SW 1271 (cell line): Measurements from ENCODE around the gene CLOCK.

Experiments
- DNase-seq, 2 experiments: peaks; one replicate each; lab custom pipeline; 2025; lab: John Stamatoyannopoulos, UW

The CLOCK gene

DNA sequence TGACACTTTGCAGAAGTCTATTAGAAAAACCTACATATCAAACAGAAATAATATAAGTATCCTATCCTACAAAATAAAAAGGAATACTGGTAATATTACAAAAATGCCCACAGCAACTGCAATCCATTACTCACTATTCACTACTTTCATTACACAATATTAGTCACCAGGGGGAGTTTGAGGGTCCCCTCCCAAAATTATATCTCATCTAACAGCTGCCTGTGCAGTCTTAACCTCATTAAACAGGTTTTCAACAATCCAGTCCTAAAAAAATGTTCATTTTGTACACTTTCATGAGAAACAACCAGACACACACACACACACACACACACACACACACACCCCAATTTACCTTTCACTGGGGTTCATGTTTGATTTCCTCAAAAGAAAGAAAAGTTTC, 2.9 kb downstream of the CLOCK start:
- DNase-seq = no peak

DNA sequence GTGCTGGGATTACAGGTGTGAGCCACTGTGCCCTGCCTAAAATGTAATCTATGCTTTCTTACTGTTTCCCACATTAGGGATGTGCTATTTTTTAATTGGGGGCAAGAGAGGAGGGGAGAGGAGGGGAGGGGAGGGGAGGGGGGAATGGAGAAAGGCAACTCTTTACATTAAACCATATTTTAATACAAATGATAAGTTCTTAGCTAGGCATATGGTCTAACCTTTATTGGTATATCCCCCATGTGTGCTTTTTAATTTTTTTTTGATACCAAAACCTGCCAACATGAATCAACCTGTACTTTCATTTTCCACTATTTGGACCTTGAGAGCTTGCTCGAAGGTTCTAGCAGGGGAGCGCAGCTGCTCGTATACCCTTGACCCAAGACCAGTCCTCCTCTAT, 6.4 kb downstream of the CLOCK start:
- DNase-seq = no peak

DNA sequence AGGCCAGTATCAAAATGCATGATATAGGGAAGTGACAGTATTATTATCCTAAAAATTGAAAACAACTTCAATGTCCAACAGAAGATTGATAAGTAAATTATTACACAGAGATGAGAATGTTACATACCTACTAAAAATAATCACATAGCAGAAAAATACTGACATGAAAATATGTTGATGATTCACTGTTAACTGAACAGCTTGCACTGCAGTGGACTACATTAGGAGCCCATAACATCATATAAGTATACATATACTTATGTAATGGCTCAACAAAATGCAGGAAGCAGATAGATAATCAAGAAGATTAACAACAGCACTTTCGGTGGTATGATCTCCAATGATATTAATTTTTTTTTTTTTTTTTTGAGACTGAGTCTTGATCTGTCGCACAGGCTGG, 7.1 kb downstream of the CLOCK start:
- no peak for DNase-seq

DNA sequence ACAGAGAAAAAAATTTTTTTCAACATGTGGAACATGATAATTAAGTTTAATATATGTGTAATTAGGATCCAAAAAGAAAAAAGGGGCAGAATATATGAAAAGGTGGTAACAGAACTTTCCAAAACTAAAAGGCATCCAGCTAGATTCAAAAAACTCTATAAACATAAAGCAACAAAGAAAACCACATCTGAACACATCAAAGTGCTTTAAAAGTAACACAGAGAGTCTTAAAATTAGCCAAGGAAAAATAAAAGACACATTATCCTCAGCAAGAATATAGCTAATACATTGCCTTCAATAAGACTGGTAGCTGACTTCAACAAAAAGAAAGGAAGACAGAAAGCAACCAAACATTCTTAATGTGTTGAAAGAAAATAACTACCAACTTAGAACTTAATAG, 8.2 kb downstream of the CLOCK start:
- DNase-seq = no peak

DNA sequence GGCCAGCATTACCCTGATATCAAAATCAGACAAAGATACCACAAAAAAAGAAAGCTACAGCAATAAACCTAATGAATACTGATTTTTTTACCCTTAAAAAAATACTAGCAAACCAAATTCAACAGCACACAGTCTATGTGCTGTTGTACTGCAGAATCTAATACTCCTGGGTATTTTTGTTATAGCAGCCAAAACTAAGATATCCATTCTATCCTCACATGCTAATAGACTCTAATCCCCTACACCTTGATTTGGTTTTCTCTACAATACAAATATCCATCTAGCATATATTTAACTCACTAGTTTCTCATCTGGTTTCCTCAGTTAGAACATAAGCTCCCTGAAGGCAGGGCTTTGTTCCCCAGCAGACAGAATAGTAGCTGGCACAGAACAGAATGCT, 12.4 kb downstream of the CLOCK start:
- DNase-seq = no peak

DNA sequence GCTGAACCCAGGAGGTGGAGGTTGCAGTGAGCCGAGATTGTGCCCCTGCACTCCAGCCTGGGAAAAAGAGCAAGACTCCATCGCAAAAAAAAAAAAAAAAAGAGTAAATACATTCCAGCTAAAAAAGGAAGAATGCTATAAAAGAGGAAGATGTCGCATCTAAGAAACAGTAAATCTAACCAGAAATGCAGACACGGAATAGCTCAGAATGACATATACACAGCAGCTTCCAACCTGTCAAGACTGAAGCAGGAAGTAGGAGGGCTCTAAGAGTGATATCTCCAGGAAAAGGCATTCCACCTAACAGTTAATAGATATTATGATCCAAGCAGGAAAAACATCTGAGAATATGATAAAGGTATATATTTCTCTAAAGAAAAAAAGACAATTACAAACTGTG, 16.0 kb downstream of the CLOCK start:
- DNase-seq = no peak

DNA sequence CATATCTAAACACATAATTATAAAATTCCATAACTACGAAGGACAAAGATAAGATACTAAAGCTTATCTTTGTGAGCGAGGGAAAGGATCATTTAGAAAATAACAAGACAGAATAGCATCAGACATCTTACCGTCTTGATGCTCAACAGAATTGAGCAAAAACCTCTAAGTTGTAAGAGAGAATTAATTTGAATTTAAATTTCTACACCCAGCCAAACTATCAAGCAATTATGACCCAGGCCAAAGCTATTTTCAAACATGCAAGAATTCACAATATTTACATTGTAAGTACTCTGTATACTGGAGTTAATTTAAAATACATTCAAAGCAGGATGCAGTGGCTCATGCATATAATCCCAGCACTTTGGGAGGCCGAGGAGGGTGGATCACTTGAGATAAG, 16.5 kb downstream of the CLOCK start:
- no peak for DNase-seq

DNA sequence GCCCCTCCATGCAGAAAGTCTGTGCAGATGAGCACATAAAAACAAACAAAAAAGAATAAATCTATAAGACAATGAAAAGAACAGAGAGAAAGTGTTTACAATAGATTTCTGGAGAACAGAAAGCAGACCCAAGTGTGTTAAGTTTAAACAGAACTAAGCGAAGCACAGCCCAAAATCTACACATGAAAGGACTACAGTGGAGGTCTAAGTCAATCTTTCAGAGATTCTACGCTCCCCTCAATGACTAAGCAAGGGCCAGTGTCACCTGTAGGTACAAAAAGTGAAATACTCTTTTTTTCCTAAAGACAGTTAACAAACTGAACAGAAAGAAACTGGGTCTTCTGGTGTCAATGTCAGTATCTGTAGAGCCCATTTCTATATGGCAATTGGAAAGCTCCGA, 18.2 kb downstream of the CLOCK start:
- DNase-seq = no peak

DNA sequence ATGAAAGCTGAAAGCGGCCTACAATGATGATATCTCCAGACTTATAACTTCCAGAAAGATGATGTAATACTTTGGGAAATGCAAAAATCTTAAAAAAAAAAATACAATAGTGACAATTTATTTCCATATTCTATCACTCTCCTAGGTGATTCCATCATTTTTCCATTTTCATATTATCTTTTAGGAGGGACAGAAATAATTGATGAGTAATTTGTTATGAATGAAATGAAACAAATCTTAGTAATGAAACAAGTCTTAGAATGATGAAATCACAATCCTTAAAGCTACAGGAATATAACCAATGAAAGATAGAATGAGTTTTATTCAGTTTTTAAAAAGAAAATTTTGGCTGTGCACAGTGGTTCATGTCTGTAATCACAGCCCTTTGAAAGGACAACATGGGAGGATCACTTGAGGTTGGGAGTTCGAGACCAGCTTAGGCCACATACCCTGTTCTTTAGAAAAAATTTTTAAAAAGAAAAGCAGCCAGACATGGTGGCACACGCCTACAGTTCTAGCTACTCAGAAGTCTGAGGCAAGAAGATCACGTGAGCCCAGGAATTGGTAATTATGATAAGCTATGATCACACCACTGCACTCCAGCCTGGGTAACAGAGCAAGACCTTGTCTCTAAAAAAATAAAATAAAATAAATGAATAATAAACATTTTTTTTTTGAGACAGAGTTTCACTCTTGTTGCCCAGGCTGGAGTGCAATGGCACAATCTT, 21.7 kb downstream of the CLOCK start:
- no peak for DNase-seq

DNA sequence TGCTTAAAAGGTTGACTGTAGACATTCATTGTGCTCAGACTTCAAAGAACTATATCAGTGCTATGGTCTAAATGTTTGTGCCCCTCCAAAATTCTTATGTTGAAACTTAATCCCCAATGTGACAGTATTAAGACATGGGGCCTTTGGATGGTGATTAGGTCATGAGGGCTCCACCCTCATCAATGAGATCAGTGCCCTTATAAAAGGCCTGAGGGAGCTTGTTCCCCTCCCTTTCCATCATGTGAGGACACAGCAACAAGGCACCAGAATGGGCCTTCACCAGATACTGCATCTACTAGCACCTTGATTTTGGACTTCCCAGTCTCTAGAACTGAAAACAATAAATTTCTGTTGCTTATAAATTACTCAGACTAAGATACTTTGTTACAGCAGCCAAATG, 28.3 kb downstream of the CLOCK start:
- DNase-seq = no peak

DNA sequence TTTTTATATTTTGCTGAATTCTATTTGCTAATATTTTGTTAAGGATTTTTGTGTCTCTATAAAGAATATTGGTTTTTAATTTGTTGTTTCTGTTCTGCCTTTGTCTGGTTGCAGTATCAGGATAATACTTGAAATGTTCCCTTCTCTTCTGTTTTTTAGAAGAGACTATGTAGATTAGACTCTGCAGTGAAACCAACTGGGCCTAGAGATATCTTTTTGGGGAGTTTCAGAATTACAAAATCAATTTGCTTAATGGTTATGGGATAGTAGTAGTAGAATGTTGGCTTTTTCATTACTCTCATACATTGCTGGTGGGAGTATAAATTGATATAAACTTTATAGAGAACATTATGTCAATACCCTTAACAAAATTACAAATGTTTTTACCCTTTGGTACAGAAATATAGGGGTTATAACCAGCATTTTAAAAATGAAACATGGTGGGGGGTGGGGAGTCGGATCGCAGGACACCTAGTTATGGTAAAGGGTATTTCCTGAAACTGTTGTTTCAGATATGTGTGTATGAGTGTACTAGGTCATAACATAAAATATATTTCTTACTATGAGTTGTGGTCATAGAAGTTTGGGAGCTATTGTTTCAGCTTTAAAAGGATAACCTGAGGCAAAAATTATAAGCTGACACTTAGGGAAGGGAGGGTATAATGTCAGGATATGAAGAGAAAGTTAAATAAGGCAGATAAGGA, 29.0 kb downstream of the CLOCK start:
- DNase-seq = no peak

DNA sequence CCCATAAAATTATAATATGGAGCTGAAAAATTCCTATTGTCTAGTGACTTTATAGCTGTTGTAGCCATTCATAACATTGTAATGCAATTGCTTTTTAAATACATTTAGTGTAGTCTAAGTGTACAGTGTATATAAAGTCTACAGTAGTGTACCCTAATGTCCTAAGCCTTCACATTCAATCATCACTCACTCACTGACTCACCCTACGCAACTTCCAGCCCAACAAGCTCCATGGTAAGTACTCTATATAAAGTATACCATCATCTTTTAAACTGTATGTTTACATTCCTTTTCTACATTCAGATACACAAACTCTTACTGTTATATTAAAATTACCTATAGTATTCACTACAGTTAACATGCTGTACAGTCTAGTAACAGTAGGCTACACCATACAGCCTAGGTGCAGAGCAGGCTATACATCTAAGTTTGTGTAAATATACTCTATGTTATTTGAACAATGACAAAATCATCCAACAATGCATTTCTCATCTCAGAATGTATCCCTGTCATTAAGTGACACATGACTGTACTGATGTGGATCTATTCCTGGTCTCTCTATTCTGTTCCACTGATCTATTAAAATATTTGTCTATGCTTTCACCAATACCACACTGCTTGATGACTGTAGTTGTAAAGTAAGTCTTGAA, 33.7 kb downstream of the CLOCK start:
- DNase-seq = no peak

DNA sequence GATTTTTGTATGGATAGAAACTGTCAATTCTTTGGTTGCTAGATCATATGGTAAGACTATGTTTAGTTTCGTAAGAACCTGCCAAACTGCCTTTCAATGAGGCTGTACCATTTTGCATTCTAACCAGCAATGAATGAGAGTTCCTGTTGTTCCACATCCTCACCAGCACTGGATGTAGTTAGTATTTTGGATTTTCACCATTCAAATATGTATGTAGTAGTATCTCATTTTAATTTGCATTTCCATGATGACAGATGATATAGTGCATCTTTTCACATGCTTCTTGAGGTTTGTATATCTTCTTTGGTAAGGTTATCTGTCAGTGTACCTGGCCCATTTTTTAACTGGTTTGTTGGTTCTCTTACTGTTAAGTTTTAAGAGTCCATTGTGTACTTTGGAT, 34.6 kb downstream of the CLOCK start:
- no peak for DNase-seq

DNA sequence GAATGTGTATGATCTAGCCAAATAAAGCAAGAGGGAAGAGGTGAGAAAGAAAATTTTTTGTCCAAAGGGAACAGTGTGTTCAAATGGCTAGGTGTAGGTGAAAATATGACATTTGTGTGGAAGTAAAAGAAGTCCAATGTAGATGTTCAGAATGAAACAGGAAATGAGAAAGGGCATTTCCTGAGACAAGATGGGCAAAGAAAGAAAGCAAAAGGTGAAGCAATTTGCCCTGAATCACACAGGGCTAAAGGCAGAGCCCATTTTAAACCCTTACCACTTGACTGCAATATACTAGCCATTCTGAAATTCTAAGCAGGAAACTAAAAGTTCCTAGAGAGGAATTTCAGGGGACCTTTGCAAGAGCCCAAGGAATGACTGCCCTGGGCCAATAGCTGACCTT, 36.0 kb downstream of the CLOCK start:
- DNase-seq = no peak

DNA sequence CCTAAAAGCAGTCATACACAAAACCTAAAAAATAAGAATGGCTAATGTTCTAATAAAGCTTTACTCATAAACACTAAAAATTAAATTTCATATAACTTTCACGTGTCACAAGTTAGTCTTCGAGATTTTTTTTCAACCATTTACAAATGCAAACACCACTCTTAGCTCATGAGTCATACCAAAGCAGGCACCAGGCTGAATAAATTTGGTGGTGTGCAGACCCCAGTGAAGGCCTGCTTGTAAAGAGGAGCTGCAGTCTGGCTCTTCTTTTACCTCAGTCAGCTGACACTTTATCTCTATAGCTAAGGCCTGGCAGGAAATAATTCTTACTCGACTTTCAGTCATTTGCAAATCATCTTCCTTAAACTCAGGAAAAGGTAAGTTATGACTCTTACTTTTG, 37.4 kb downstream of the CLOCK start:
- no peak for DNase-seq

DNA sequence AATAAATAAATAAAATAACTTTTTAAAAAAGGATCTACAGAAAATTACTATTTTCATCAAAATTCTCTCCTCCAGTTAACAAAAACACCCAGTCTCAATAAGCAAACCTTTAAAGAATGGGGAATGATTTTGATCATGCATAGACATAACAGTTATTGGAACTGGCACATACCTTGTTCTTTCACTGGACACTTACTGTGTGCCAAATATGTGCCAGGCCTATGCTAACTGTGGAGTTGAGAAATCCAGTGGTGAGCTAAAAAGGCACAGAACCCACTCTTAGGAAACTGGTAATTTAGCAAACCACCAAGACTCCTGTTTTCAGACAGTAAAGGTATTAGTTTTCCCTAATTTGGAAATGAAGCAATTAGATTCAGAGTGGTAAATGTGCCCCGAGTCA, 39.1 kb downstream of the CLOCK start:
- DNase-seq = no peak

DNA sequence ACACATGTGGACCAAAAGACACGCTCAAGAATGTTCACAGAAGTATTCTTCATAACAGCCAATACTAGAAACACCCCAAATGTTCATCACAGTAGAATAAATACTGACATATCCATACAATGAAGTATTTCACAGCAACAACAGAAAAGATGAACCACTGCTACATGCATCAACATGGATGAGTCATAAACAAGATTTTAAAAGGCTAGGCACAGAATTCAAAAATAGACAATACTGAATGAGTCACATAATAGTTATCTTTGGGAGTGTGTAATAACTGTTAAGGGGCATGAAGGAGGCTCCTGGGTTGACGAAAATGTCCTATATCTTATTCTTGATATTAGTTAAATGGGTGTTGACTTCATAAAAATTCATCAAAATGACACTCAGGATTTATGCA, 43.5 kb downstream of the CLOCK start:
- no peak for DNase-seq

DNA sequence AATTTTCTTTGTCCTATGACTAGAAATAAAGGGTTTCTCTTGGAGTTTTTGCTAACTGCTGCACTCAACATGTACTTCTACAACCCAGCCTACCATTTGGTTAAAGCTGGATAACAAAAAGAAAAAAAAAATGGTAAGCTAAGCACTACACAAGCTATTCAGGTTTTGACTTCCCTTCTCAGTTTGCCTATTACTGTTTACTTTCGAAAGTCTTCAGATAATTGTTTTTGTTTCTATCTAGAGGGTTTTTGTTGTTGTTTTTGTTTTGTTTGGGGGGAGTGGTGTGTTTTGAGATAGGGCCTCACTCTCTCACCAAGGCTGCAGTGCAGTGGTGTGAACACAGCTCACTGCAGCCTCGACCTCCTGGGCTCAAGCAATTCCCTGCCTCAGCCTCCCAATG, 46.6 kb downstream of the CLOCK start:
- no peak for DNase-seq

DNA sequence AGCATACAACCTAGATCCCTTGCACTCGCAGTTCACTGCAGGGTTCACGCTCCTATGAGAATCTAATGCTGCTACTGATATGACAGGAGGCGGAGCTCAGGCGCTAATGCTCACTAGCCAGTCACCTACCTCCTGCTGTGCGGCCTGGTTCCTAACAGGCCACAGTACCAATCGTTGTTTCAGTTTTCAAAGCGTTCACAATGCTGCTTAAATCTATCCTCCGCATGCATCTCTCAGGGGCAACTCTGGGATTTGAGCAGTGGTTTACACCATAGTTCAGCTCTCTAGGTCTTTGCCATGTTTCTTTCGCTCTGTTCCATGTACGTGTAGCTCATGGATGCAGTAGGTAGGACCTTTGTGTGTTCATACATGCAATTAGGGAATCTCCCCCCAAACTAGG, 47.2 kb downstream of the CLOCK start:
- no peak for DNase-seq

DNA sequence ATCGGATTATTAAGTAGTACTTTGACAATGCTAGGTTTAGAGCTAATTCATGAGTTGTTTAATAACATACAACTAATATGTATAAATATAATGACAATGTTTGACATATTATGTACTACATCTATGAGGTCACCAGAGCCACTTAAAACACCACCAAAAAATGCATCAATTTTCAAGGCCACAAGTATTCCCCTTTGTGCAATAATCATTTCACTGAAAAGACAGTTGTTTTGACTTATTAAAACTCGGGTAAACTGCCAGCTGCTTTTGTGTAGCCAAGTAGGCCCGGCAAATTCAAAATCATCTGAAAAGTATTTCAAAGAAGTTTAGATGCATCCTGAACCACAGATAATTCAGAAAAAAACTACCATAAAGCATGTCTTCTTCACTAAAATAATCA, 48.7 kb downstream of the CLOCK start:
- no peak for DNase-seq

DNA sequence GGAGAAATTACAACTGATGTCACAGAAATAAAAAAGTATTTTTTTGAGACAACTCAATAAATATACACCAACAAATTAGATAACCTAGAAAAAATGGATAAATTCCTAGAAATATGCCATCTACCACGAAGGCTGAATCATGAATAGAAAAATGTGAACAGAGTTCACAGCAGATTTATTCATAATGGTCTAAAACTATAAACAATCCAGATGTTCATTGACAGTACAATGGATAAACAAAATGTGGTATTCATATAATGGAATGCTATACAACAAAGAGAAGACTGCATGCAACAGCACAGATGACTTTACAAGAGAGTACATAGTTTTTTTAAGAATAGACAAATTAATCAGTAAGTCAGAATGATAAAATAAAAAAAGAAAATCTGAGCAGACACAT, 55.2 kb downstream of the CLOCK start:
- DNase-seq = no peak

DNA sequence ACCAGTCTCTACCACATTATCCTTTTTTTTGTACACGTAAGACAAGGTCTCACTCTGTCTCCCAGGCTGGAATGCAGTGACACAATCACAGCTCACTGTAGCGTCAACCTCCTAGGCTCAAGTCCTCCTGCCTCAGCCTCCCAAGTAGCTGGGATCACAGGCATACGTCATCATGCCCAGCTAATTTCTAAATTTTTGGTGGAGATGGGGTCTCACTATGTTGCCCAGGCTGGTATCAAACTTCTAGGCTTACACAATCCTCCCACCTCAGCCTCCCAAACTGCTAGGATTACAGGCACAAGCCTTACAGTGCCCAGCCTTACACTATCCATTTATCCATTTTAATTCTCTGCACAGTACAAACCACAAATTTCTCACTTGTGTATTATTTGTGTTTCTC, 58.0 kb downstream of the CLOCK start:
- no peak for DNase-seq

DNA sequence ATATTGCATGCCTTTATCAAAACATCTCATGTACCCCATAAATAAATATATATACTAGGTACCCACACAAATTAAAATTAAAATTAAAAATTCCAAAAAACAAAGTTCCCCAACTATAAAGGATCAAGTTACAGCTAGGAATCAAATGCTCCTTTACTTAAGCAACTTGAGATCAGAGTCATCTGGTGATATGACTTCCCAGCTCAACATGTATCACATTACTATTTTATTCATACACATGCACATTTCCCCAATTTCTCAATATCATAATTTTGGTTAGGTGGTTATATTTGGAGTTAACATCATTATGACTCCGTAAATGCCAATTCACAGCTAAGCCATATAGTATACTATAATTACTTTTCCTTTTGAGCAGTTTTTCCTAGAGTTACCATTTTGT, 60.9 kb downstream of the CLOCK start:
- no peak for DNase-seq

DNA sequence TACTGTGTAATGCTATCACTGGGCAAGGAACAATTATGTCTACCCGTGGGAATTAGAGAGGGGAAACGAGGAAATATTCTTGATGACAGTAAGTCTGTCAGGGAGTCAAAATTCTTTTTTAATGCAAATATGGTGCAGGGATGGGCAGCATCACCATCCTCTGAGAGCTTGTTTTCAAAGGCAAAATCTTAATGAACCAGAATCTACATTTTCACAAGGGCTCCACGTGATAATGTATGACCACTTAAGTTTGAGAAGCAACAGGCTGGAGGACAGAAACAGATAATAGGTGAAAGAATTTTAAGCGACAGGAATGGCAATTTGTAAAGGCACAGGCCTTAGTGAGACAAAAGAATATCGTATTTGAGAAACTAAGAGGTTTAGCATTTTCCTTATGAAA, 63.4 kb downstream of the CLOCK start:
- no peak for DNase-seq
